NOMO-1 treated with dmso at 0.1 percent for 144 hours (cell line): ENCODE data around the gene CATSPER4.

ENCODE experiments used
- DNase-seq: peaks from one replicate; lab custom pipeline; 2025; ENCODE audit not compliant: unreplicated experiment; lab: John Stamatoyannopoulos, UW

CATSPER4 gene

GRCh38 chr1:26190373-26190987, at the start of gene CATSPER4:
Gene CATSPER4 (plus strand): TSS chr1:26190602. CDS start chr1:26190628, 26 bp downstream.
- DNase-seq: no peak

GRCh38 chr1:26142159-26142558, 48.2 kb upstream of the CATSPER4 start:
- DNase-seq: no peak

- no peak for DNase-seq
Measured at GRCh38 chr1:26145041-26145959, 45.1 kb upstream of the CATSPER4 start.

GRCh38 chr1:26145960-26146294, 44.5 kb upstream of the CATSPER4 start:
- no peak for DNase-seq

- no peak for DNase-seq
Measured at GRCh38 chr1:26148887-26149286, 41.5 kb upstream of the CATSPER4 start.

- no peak for DNase-seq
Measured at GRCh38 chr1:26153966-26154532, 36.4 kb upstream of the CATSPER4 start.

GRCh38 chr1:26154750-26155149, 35.7 kb upstream of the CATSPER4 start:
- DNase-seq: no peak

- no peak for DNase-seq
Measured at GRCh38 chr1:26155370-26156284, 34.8 kb upstream of the CATSPER4 start.

GRCh38 chr1:26156285-26157038, 33.9 kb upstream of the CATSPER4 start:
- DNase-seq: no peak

- DNase-seq: no peak
Measured at GRCh38 chr1:26158271-26158907, 32.0 kb upstream of the CATSPER4 start.

- no peak for DNase-seq
Measured at GRCh38 chr1:26158908-26159742, 31.3 kb upstream of the CATSPER4 start, which contains the start of gene FAM110D. Gene FAM110D (plus strand): TSS chr1:26159079. CDS start chr1:26161292, 2,213 bp downstream.

- no peak for DNase-seq
Measured at GRCh38 chr1:26159743-26160039, 30.7 kb upstream of the CATSPER4 start.

- no peak for DNase-seq
Measured at GRCh38 chr1:26160527-26161414, 29.6 kb upstream of the CATSPER4 start.

- DNase-seq: no peak
Measured at GRCh38 chr1:26161415-26162219, 28.8 kb upstream of the CATSPER4 start.

- DNase-seq: no peak
Measured at GRCh38 chr1:26162220-26162709, 28.1 kb upstream of the CATSPER4 start.

- DNase-seq: no peak
Measured at GRCh38 chr1:26163684-26164035, 26.7 kb upstream of the CATSPER4 start.
